ENCODE data around the gene AFP. TPM values are rescaled to one million over a fixed set of nuclear protein-coding genes. Genes with fewer than 3 reads are reported as not detected.
A peak's percentile ranks its signal among the peaks of the same experiment; 100 is the strongest.

The AFP gene
- total RNA-seq, 1 donor from 2014 or later: not detected

DNA sequence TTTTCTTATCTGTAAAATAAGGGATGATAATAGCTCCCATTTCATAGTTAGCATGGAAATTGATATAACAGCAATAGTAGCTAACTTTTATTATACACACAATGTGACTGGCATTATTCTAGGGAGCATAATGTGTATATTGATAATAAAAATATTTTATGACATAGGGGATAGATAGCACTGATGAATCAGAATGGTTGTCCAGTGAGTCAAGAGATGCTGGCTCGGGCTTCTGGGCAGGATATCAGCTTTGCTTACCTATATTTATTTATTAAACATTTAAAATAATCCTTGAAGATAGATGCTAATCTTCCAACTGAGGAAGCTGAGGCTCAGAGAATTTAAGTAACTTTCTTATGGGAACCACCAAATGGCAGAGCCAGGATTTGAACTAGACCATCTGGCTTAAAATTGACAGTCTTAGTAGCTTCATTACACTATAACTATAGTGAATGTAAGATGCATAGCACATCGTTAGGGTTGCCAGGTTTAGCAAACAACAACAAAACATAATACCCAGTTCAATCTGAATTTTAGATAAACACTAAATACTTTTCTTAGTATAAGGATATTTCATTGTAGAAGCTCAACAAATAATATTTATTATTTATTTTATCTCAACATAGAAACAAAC, 2.7 kb downstream of the AFP start:
- no peak for DNase-seq

DNA sequence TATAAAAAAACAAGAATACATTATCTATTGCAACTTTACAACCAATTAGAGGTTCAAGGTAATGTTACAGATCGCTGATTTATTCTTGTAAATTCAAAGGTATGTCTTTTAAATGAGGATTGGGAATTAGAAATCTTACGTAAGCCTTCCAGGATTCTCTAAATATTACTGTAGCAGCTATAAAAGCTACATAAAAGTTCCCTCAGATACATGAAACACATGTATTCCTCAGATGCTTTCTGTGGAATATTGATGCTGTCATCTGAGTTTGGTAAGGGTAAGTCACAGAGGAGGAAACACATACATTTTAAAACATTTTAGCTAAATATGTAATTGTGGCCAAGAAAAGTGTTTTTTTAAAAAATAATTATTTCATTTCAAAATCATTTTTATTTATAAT, 3.4 kb downstream of the AFP start:
- DNase-seq: no peak

DNA sequence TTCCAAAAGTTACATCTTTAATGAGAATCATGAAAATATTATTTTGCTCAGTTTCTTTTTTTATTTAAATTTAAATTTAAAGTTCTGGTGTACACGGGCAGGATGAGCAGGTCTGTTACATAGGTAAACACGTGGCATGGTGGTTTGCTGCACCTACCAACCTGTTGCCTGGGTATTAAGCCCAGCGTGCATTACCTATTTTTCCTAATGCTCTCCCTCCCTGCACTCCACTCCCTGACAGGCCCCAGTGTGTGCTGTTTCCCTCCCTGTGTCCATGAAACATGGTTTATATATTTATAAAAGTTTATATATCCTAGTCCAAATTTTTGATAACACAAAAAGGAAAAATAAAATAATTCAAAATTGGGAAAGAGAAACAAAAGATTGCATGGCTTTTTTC, 4.0 kb downstream of the AFP start:
- DNase-seq: no peak

DNA sequence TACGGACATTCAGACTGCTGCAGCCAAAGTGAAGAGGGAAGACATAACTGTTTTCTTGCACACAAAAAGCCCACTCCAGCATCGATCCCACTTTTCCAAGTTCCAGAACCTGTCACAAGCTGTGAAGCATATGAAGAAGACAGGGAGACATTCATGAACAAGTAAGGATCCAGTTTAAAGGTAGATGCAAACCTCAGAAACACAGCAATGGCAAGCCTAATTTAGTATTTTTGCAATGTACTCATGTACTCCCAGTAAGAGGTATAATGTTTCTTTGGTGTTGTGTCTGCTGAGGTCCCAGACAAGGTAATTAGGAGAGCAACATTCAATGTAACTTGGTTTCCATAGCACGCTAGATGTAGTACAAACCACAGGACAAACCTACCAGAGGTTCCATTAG, 4.6 kb downstream of the AFP start:
- no peak for DNase-seq

DNA sequence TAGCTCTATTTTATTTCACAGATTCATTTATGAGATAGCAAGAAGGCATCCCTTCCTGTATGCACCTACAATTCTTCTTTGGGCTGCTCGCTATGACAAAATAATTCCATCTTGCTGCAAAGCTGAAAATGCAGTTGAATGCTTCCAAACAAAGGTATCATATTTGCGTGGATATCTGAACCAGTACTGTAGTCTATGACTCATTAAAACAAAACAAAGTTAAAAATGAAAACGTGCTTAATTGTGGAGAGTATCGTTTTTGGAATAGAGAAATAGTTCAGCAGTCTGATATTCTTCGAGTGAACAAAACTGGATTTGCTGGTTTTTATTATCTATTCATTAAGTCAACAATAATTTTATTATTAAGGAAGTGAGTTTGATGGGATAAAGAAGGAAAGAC, 6.3 kb downstream of the AFP start:
- no peak for DNase-seq

DNA sequence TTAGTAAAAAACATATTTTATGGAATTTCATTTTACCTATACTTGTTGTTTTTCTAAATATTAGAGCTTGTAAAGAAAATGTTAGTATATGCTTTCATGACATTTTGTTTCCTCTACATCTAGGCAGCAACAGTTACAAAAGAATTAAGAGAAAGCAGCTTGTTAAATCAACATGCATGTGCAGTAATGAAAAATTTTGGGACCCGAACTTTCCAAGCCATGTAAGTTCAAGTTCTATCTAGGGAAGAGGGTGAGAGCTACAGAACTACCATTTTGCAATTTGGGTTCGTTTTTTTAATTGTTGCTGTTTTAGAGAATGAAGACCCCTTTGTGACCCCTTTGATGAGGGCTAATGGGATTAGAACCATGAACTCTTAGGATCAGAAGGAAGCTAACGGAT, 7.2 kb downstream of the AFP start:
- no peak for DNase-seq

DNA sequence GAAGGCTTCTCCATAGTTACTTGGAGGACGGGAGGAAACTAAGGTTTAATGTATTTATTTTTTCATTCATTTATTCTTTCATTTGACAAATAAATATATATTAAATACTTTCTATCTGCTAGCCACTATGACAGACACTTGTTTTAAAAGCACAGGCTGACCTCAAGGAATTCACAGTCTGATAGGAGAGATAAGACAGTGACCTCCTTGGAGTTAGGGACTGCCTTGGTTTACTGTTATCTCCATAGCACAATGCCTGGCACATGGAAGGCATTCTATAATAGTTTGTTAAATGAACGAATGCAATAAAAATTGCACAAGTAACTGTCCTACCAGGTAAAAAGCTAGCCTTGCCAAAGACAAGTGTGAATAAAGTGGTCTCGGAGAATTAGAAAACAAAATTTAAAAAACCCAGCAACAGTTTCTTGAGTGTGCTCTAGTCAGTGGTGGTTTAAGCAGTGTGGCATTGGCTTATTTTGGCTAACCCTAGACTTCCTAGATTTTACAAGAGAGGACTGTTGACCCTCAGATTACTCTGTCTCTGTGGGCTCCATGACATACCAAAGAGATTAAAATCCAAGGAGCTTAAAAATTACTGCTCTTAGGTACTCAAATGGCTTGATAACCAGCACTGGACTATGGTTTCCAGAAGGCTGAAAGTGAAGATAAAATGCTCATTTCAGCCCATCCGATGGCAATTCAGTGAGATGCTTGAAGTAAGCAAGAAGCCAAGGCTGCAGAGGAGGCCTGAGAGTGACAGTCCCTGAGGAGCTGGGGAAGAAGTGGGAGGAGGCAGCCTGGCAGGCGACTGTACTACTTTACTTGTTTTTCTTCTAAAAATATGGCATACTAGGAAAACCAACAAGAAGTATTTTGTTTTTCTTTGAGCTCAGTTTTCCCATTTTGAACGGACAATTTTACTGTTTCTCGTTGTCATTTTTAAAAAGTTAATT, 9.6 kb downstream of the AFP start:
- no peak for DNase-seq

DNA sequence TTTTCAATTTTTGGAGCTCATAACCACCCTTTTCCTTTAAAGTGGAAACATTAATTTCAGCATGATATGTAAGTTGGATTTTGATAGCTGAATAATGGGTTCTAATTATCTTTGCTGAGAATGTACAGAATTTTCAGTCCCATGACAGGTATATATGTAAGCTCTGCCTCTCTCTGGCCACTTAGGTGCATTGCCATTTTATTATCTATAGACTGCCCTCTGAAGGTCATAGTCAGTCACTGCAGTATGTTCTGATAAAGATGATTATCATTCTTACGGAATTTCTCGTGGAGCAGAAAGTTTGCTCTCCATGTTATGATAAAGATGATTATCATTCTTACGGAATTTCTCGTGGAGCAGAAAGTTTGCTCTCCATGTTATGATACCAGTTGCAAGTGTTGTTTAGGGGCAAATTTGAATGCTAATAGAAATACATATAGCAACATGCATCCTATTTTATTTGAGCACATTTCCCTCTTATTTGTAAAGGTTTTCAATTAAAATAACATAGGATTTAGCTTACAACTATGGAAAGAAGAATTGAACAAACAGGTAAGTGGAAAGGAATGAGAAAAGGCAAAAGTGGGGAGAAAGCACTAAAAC, 10.4 kb downstream of the AFP start:
- peak; percentile 67 for DNase-seq

DNA sequence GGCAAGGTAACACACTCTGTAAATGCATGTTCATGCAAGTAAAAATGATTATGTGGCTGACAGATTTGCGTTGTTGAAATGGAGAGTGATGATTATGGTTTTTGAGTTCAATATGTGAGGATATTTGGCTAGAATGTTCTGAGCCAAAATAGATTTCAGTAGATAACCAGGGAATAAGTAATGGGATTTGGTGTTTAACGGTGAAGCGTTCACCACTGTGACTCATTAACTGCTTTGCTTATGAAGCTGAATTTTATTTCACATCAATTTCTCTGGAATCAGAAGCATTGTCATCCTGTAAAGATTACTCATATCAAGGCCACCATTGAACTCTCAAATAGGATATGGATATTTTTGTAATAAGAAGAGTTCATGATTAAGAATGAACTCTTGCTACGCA, 11.7 kb downstream of the AFP start:
- DNase-seq: no peak

DNA sequence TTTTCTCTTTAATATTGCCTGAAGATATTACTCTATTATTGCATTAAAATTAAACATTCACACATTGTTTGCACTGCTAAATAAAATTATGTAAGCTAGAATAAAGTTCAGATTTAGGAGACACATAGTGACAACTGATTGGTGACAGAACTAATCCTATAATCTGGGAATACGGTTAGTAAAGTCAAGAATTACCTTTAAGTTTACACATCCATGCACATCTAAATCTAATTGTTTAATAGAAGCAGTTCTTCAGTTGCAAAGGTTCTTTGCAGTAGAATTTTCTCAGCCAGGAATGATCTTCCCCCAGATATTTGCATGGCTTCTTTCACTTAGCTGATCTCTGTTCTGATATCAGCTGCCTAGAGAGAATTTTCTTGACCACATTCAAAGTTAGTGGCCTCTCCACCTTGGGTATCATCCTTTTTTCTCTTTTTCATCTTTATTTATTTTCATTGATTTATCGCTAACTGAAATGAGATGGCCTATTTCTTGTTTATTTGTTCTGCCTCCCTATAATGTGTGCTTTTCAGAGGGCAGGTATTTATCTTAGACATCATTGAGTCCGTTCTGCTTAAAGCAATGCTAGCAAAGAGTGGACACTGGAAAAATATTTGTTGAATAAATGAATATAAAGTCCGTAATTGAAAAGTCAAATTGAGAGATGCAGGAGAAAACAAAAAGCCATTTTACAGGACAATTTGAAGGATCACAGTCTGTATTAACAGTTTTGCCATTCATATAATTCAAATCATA, 12.6 kb downstream of the AFP start:
- DNase-seq: no peak

DNA sequence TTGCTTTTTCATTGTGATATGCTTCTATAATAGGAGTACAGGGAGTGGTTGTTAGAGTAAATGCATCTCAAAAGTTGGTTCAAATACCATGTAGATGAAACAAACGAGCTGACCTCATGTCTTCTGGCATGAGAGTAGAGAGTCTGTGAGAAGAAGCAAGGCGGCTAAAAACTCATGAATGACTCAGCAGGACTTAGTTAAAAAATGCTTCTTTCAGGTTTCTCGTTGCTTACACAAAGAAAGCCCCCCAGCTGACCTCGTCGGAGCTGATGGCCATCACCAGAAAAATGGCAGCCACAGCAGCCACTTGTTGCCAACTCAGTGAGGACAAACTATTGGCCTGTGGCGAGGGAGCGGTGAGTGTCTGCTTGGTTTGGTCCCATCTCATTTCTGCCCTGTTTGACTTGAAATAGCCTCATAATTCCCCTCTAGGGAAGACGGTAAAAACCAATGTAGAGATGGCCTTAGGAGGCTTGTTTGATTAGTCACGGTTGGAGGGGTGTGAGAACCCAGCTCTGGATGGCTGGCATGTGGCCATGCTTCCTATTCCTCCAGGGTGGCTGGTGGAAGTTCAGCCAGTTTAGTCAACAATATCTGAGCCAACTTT, 14.5 kb downstream of the AFP start:
- DNase-seq: no peak

DNA sequence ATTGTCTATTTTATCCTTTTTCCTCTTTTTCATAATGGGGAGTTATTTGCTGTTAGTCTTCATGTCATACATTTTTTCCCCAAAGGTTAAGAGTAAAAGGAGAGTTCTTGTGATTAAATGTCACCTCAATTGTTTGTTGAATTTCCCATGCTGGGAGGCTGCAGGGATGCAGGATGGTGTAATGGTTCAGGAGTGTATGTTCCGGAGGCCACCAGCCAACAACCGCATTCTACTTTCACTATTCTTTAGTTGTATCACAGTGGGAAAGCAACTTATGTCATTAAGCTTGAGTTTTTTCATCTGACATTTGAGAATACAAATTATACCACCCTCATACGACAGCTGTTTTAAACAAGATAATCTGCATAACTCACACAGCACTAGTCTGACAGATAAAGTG, 15.4 kb downstream of the AFP start:
- no peak for DNase-seq

DNA sequence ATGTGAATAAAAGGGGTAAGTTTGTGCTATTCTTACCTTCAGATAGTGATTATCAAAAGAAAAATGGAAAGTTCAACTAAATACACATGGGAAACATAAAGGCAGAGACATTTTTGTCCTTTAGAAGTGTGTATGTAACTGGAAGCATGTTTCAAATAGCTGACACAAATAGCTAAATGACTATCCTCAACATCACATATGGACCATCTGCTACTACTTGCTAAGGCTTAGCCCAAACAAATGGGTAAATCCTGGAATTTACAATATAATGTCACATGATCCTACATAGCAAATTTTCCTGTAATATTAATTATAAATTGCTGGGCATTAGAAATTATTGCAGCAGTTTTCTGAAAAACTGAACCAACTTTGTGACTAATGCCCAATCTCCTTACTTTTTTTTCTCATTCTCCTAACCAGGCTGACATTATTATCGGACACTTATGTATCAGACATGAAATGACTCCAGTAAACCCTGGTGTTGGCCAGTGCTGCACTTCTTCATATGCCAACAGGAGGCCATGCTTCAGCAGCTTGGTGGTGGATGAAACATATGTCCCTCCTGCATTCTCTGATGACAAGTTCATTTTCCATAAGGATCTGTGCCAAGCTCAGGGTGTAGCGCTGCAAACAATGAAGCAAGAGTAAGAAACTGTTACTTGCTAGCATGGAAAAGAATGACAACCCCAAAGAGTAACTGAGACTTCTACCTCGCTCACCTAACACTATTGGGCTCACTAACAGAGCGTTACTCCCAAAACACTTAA, 16.1 kb downstream of the AFP start:
- no peak for DNase-seq

DNA sequence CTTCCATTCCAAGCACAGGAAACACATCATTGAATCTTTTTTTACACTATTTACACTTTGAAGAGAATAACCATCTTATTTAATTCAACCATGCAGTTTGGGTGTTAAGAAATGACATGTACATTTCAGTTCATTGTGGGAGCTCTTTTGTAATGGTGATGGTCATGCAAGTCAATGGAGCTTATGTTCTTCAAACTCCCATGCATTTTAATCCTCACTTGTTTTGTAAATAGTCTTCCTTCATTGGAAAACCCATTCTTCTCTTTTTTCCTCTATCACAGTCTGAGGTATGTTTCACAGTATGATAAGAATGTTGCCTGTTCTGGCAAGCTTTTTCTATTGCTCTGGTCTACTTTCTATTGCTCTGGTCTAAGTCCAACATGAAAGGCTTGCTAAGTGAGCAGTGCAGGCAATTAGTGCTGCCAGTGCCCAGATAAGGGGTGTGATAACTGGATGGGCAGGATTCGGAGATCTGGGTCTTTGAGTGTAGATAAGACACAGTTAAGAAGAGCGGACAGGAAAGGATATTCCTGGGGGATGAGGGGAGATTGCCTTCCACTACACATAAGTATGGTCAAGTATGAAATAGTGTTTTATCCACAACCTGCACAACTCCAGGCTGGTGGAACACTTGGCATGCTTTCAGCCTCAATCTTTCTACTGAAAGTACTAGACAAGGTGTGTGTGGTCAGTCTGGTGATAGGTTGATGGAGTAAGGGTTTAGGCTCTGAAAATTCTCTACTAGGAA, 17.1 kb downstream of the AFP start:
- no peak for DNase-seq

DNA sequence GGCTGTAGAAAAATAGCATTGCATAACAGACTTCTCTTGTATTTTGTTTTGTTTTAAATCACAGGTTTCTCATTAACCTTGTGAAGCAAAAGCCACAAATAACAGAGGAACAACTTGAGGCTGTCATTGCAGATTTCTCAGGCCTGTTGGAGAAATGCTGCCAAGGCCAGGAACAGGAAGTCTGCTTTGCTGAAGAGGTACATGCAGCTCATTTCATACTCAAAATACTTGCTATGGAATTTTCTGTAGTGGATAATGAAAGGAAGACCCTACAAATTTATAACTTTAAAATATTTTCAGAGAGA, 17.6 kb downstream of the AFP start:
- no peak for DNase-seq

DNA sequence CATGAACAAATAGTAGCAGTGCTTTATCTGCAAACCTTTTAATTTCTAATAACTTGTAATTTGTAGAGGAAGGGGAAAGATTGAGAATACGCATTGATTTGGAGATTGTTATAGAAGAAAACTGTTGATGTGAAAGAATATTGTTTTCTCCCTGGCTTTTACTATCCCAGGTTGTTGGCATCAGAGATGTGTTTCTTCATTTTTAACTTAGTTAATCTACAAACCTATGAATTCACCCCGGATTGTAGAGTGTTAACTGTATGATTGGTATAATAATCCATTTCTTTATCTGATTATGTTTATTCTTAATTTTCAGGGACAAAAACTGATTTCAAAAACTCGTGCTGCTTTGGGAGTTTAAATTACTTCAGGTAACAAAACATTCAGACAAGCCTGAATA, 18.9 kb downstream of the AFP start:
- no peak for DNase-seq

DNA sequence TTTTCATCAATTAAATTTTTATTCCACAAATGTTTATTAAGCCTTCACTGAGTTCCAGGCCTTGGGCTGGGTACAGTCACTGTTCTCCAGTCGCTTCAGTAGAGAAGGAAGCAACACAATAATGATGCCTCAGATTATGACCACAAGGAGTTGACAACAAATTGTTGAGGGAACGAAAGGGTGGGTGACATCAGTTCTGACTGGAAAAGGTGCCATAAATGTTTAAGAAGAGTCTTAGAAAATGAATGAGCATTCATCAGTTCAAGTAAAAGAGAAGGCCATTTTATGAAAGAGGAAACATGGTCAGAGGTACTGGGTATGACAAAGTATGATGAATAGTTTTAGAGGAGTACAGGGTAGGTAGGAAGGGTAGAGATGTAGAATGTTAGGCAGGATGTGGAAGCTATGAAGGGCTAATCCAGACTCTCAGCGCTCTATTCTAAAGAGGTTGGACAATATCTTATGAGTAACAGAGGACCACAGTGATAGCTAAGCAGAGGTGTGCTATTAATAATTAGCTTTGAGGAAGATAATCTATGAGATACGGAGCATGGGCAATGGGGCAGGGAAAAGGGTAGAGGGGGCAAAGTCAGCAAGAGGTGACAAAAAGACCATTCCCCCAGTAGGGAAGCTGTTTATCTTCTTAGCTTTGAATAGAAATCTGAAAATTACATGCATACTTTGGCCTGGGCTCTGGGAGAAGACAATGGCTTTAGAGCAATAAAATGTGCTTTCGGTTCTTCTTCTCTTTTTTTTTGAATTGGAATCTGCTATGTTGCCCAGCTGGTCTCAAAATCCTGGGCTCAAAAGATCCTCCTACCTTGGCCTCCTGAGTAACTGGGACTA, 20.4 kb downstream of the AFP start:
- DNase-seq: no peak

DNA sequence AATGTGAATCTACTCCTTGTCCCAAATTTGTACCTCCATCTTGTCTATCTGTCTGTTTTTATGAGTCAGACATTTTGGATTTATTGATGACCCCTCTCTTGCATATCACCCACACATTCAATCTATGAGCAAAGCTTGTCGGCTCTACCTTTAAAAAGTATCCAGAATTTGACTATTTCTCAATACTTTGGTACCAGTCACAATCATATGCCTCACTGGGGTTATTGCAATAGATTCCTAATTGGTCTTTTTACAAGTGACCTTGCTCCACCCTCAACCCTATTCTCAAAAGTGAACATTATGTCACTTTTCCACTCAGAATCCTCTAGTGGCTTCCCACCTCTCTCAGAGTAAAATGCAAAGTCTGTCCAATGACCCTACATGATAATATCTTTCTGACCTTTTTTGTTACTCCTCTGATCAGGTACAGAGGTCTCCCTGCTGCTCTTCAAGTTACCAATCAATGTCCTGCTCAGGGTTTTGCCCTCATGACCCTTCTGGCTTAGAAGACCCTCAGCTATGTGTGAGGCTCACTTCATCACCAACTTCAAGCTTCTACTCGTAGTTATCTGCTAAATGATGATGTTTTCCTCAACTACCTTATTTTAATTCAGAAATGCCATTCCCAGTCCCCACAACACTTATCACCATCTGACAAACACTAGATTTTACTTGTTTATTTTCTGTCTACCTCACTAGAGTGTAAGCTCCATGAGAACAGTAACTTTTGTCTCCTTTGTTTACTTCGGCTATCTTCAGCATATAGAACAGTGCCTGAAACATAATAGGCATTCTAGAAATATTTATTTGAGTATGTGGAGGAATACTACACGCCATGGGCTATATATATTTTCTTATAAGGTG, 22.4 kb downstream of the AFP start:
- DNase-seq: no peak

DNA sequence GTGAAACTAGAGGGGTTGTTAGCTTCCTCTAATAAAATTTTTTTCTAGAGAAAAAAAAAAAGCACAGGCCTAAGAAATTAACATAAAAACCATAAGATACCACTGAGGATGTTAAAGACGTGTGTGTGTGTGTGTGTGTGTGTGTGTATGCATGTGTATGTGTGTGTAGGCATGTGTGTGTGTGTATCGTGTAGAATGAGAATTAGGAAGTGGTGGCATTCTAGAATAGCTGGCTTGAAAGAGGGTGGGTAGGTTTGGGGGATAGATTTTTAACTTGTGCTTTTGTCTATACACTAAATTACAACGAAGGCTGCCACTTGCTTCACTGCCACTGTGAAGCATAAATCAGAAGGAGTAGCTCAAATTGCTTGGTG, 23.0 kb downstream of the AFP start:
- DNase-seq: no peak

All from dermis blood vessel endothelial cell (primary cell).